Panc1 (cell line): Measurements from ENCODE around the gene POC5. TPM values are rescaled to one million over a fixed set of nuclear protein-coding genes. Genes with fewer than 3 reads are reported as not detected.

Source experiments
- ATAC-seq: fragments of 200-7000 bp; cut with Tn5 transposase; 2 replicates; pipeline ENCODE4 v1.9.1; 2020; ENCODE audit warnings: mild to moderate bottlenecking, moderate library complexity
- Bru-seq: library from RNA; stranded (reverse); fragments of 400-500 nt; gene quantifications from one replicate; lab custom pipeline; 2021; lab: Mats Ljungman, UMichigan
- BruChase-seq, 2 experiments: library from RNA; stranded (reverse); fragments of 400-500 nt; gene quantifications; one replicate each; lab custom pipeline; 2021; lab: Mats Ljungman, UMichigan
- BruUV-seq: library from RNA; stranded (reverse); fragments of 400-500 nt; replicated peaks from 2 replicates; lab custom pipeline; 2021; lab: Mats Ljungman, UMichigan
- CTCF ChIA-PET: fragments of 300-600 bp; sonication (Branson Sonifier 250); formaldehyde crosslinking; loops from one replicate; lab custom pipeline; 2022; ENCODE audit warnings: antibody characterized with exemption; lab: Charles Lee
- POLR2A ChIA-PET: fragments of 300-600 bp; sonication (Branson Sonifier 250); formaldehyde crosslinking; loops from one replicate; lab custom pipeline; 2022; ENCODE audit warnings: antibody characterized with exemption; lab: Charles Lee
- DNase-seq: peaks from one replicate; pipeline ENCODE4 v3.0.0-alpha.2; 2010; ENCODE audit warnings: low read depth, low spot score
- H3K27ac ChIP-seq: 2 replicates; pipeline ENCODE4 v1.5.1; 2011; ENCODE audit warnings: mild to moderate bottlenecking, low read length, inconsistent platforms
- H3K27me3 ChIP-seq: fragments of 200-500 bp; sonication (Bioruptor generic); 2 replicates; pipeline ENCODE4 v1.6.0; 2014; ENCODE audit warnings: low read length, inconsistent platforms; ENCODE audit not compliant: control insufficient read depth, insufficient read depth
- H3K36me3 ChIP-seq: fragments of 200-500 bp; sonication (Bioruptor generic); 2 replicates; pipeline ENCODE4 v1.5.1; 2014; ENCODE audit warnings: inconsistent platforms, mild to moderate bottlenecking, low read length, moderate library complexity; ENCODE audit not compliant: control insufficient read depth, insufficient read depth
- H3K4me1 ChIP-seq: 2 replicates; pipeline ENCODE4 v1.5.1; 2011; ENCODE audit warnings: inconsistent platforms, mild to moderate bottlenecking, low read length, moderate library complexity; ENCODE audit not compliant: control insufficient read depth, insufficient read depth
- H3K4me3 ChIP-seq, 2 experiments: 2 replicates each; pipeline ENCODE4 v1.5.1; 2011 to 2012; ENCODE audit warnings: low read depth in 2 of 2, low read length in 2 of 2, mild to moderate bottlenecking in 2 of 2, inconsistent platforms in 1 of 2, moderate library complexity in 1 of 2
- H3K9me3 ChIP-seq: fragments of 200-500 bp; sonication (Bioruptor generic); 2 replicates; pipeline ENCODE4 v1.5.1; 2014; ENCODE audit warnings: low read depth, mild to moderate bottlenecking, inconsistent platforms, low read length, moderate library complexity; ENCODE audit not compliant: control insufficient read depth, insufficient read depth
- CTCF ChIP-seq: fragments of 450-650 bp; IDR thresholded peaks from 2 replicates; pipeline ENCODE4 v1.5.1; 2017; ENCODE audit warnings: mild to moderate bottlenecking
- POLR2AphosphoS5 ChIP-seq: IDR thresholded peaks from 2 replicates; pipeline ENCODE4 v1.6.1; 2012; ENCODE audit warnings: mild to moderate bottlenecking, low read depth, low read length, moderate library complexity
- REST ChIP-seq, 2 experiments: IDR thresholded peaks; 2 replicates each; pipeline ENCODE4 v1.6.1; 2011 to 2012; ENCODE audit warnings: low read depth in 2 of 2, control low read depth in 1 of 2, low read length in 1 of 2, mild to moderate bottlenecking in 1 of 2, moderate library complexity in 1 of 2; ENCODE audit not compliant: insufficient read depth in 1 of 2
- SIN3A ChIP-seq: IDR thresholded peaks from 2 replicates; pipeline ENCODE4 v1.6.1; 2012; ENCODE audit warnings: low read depth, mild to moderate bottlenecking, low read length, moderate library complexity, borderline replicate concordance; ENCODE audit not compliant: insufficient read depth
- TCF7L2 ChIP-seq: IDR thresholded peaks from 2 replicates; pipeline ENCODE4 v1.6.1; 2011; ENCODE audit warnings: mild to moderate bottlenecking, low read depth, low read length, inconsistent platforms
- in situ Hi-C: cut with HindIII; loops from 2 replicates; pipeline ENCODE4 v1.10.0; 2016; ENCODE audit warnings: low sequenced_read_pairs, low pct_unique_long_range_greater_than_20kb
- intact Hi-C: fragments of 100-400 bp; cut with micrococcal nuclease; formaldehyde crosslinking; loops from one replicate; pipeline ENCODE4 v1.10.0; 2022; ENCODE audit not compliant: unreplicated experiment
- long read RNA-seq: library from polyadenylated mRNA; unstranded; transcript quantifications from one replicate; pipeline ENCODE4 v2.0.0, GENCODE V29; 2021; ENCODE audit not compliant: unreplicated experiment
- polyA plus RNA-seq: library from polyadenylated mRNA; unstranded; fragments of >200 nt; gene quantifications from one replicate; pipeline ENCODE4 v1.2.1, GENCODE V29; 2012; ENCODE audit warnings: missing spikeins; ENCODE audit not compliant: insufficient read length
- total RNA-seq: library from RNA; stranded (reverse); gene quantifications from one replicate; pipeline ENCODE4 v1.2.1, GENCODE V29; 2021; ENCODE audit not compliant: unreplicated experiment

The POC5 gene
- total RNA-seq: 19.7 TPM
- polyA plus RNA-seq: 13.5 TPM
- Bru-seq, nascent RNA: percentile 84 among the genes with signal in this experiment
- BruChase-seq, experiment 1, labeled RNA remaining after a 2-hour chase: percentile 74 among the genes with signal in this experiment
- percentile 66 among the genes with signal in this experiment for BruChase-seq, experiment 2, labeled RNA remaining after a 6-hour chase
- long read RNA-seq, partial matches to known transcripts: 2 of 12 reads
- long read RNA-seq, other reads (novel, unspliced or antisense): 7 of 12 reads

GRCh38 chr5:75717082-75717922 lies at the start of gene POC5:
POC5 (minus strand) TSS chr5:75717437; CDS start chr5:75712937, 4,500 bp downstream.
- Histone ChIP-seq H3K27me3 (no peaks in the 10 kb centered on the region), H3K36me3 (peaks cover 10% of the 10 kb centered on the region), H3K27ac (peak within 1 kb of the TSS; percentile 95), H3K4me1 (peaks cover 9% of the 10 kb centered on the region), H3K4me3 (peak within 1 kb of the TSS; percentile 95 to 97), H3K9me3 (no peaks in the 10 kb centered on the region)
- intact Hi-C loops: no loop called here
- in situ Hi-C loops: no loop called here
- TF ChIP-seq CTCF (no peak), TCF7L2 (peak; percentile 47; the same call in 1 of the 2 replicates), SIN3A (peak; percentile 97; the same call in 1 of the 2 replicates), POLR2AphosphoS5 (peak; percentile 94), REST (IDR thresholded peaks at IDR 0.05; ENCODE audit: insufficient read depth in 1 of 2, low read depth in 2 of 2, low read length in 1 of 2) (0 out of 4 replicates have a peak, but pooled peaks of 1 of the 2 experiments have one; percentile 13)
- ATAC-seq (peak; percentile 99), DNase-seq (peak; percentile 96)
- ChIA-PET CTCF (no interaction called here), POLR2A (no interaction called here)
- no TSS peak for BruUV-seq

GRCh38 chr5:75758116-75758515 lies 40.9 kb upstream of the POC5 start:
- in situ Hi-C loops (no loop called here), intact Hi-C loops (no loop called here)
- H3K4me3 ChIP-seq: no peak overlapping the region
- POLR2A ChIA-PET: no interaction called here
- H3K27ac ChIP-seq: no peak overlapping the region
- no peak for DNase-seq
- peaks cover 8% of the 10 kb centered on the region for H3K27me3 ChIP-seq
- no peaks in the 10 kb centered on the region for H3K36me3 ChIP-seq
- ATAC-seq: no peak
- TF ChIP-seq POLR2AphosphoS5 (no peak), CTCF (no peak), SIN3A (no peak), REST (IDR thresholded peaks at IDR 0.05; ENCODE audit: insufficient read depth in 1 of 2, low read depth in 2 of 2, low read length in 1 of 2) (no peak), TCF7L2 (no peak)
- no peaks in the 10 kb centered on the region for H3K9me3 ChIP-seq
- BruUV-seq: no TSS peak
- no peaks in the 10 kb centered on the region for H3K4me1 ChIP-seq
- CTCF ChIA-PET: no interaction called here
